ENCODE measurements around the gene ADGRL3. TPM values are rescaled to one million over a fixed set of nuclear protein-coding genes. Genes with fewer than 3 reads are reported as not detected.

ADGRL3 gene
- total and polyA plus RNA-seq, 2 donors (not counting 1 experiment from before 2014, with no cell fraction given): not detected

DNA sequence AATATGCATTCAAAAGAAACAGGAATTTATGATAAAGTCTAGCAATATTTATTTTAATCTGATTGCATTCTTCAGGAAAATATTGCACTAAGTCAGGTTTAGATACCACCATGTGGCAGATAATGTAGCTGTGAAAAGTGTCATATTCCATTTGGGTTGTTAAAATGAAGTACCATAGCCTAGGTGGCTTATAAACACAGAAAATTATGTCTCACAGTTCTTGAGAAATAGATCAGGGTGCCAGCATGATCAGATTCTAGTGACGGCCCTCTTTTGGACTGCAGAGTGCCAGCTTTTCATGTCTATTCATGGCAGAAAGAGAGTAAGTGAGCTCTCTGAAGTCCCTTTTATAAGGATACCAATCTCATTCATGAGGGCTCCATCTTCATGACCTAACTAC, 5.6 kb upstream of the ADGRL3 start:
- POLR2A ChIA-PET: no interaction called here
- Histone ChIP-seq H2AFZ (ENCODE audit: insufficient read depth, low read depth, low read length, poor library complexity, severe bottlenecking) (no peak overlapping the region), H4K20me1 (ENCODE audit: control insufficient read depth, insufficient read depth, low read length, poor library complexity, severe bottlenecking) (no peaks in the 10 kb centered on the region), H3K79me2 (ENCODE audit: control insufficient read depth, insufficient read depth, low read length) (no peaks in the 10 kb centered on the region), H3K4me3 (ENCODE audit: control extremely low read depth in 1 of 5, extremely low read depth in 1 of 5, insufficient read depth in 1 of 5, low read depth in 2 of 5, low read length in 4 of 5) (no peak overlapping the region), H3K27ac (ENCODE audit: low read length in 2 of 2) (no peak overlapping the region), H3K4me2 (replicated peaks; ENCODE audit: low read depth, low read length, poor library complexity, severe bottlenecking) (no peak overlapping the region), H3K9me3 (ENCODE audit: control extremely low read depth in 1 of 3, control insufficient read depth in 2 of 3, insufficient read depth in 1 of 3, low read length in 2 of 3) (no peaks in the 10 kb centered on the region), H3K9ac (ENCODE audit: low read length) (no peak overlapping the region), H3K27me3 (replicated peaks in 1 of 4; ENCODE audit: control extremely low read depth in 1 of 4, control insufficient read depth in 3 of 4, insufficient read depth in 4 of 4, low read length in 3 of 4) (peaks cover 0 to 3% (median 1%) of the 10 kb centered on the region in 4 experiments), H3K4me1 (ENCODE audit: control insufficient read depth in 2 of 2, insufficient read depth in 2 of 2, low read length in 2 of 2) (no peaks in the 10 kb centered on the region), H3K36me3 (replicated peaks in 1 of 2; ENCODE audit: control extremely low read depth in 1 of 2, control insufficient read depth in 1 of 2, extremely low read depth in 1 of 2, insufficient read depth in 2 of 2, low read length in 1 of 2) (no peaks in the 10 kb centered on the region)
- peaks cover 10% of the 10 kb centered on the region for H3K27me3 Mint-ChIP-seq
- no peak for TF ChIP-seq EZH2 (IDR thresholded peaks at IDR 0.05; ENCODE audit: borderline replicate concordance, insufficient read depth, low read depth, low read length, poor library complexity, severe bottlenecking)
- TF ChIP-seq, protein P1, sequence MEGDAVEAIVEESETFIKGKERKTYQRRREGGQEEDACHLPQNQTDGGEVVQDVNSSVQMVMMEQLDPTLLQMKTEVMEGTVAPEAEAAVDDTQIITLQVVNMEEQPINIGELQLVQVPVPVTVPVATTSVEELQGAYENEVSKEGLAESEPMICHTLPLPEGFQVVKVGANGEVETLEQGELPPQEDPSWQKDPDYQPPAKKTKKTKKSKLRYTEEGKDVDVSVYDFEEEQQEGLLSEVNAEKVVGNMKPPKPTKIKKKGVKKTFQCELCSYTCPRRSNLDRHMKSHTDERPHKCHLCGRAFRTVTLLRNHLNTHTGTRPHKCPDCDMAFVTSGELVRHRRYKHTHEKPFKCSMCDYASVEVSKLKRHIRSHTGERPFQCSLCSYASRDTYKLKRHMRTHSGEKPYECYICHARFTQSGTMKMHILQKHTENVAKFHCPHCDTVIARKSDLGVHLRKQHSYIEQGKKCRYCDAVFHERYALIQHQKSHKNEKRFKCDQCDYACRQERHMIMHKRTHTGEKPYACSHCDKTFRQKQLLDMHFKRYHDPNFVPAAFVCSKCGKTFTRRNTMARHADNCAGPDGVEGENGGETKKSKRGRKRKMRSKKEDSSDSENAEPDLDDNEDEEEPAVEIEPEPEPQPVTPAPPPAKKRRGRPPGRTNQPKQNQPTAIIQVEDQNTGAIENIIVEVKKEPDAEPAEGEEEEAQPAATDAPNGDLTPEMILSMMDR (IDR thresholded peaks at IDR 0.05): no peak
- CTCF ChIA-PET: no interaction called here
- H3K4me1 Mint-ChIP-seq: no peaks in the 10 kb centered on the region
- ATAC-seq (ENCODE audit: low read depth) (no peak), DNase-seq (no peak)
- H3K9me3 Mint-ChIP-seq (ENCODE audit: insufficient read depth): no peaks in the 10 kb centered on the region
- intact Hi-C loops (cut with micrococcal nuclease): no loop called here
- H3K4me3 Mint-ChIP-seq: no peak overlapping the region
- no CpG with 5 or more reads among the region's 1 CpG for WGBS (ENCODE audit: insufficient coverage)
- no peak overlapping the region for H3K27ac Mint-ChIP-seq

DNA sequence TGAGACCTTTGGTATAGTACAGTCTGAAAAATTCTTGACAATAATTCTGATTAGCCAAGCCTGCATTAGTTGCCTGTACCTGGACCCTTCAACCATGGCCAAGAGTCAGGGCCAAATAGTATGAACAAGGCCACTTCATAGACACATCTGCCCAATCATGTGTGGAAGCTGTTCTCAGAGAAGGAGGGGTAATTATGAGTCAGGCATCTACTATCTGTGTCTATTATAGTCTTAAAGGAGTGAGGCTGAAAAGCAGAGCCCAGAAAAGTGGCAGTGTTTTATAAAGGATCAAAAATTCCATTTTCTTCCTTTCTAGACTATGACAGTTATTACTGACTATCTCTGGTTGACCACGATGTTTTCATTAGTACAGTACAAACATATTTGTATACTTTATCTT, 5.0 kb upstream of the ADGRL3 start:
- Mint-ChIP-seq H3K4me3 (no peak overlapping the region), H3K27me3 (peaks cover 13% of the 10 kb centered on the region), H3K9me3 (ENCODE audit: insufficient read depth) (no peaks in the 10 kb centered on the region), H3K4me1 (peaks cover 2% of the 10 kb centered on the region), H3K27ac (no peak overlapping the region)
- peaks cover 0 to 8% (median 3%) of the 10 kb centered on the region in 4 experiments for H3K27me3 ChIP-seq (replicated peaks in 1 of 4; ENCODE audit: control extremely low read depth in 1 of 4, control insufficient read depth in 3 of 4, insufficient read depth in 4 of 4, low read length in 3 of 4)
- ChIA-PET CTCF (no interaction called here), POLR2A (no interaction called here)
- intact Hi-C loops (cut with micrococcal nuclease): no loop called here
- DNase-seq (no peak), ATAC-seq (ENCODE audit: low read depth) (no peak)
- H3K4me3 ChIP-seq (ENCODE audit: control extremely low read depth in 1 of 5, extremely low read depth in 1 of 5, insufficient read depth in 1 of 5, low read depth in 2 of 5, low read length in 4 of 5): no peak overlapping the region
- H3K9ac ChIP-seq (ENCODE audit: low read length): no peak overlapping the region
- no peak for TF ChIP-seq EZH2 (IDR thresholded peaks at IDR 0.05; ENCODE audit: borderline replicate concordance, insufficient read depth, low read depth, low read length, poor library complexity, severe bottlenecking)
- TF ChIP-seq, protein P1 (IDR thresholded peaks at IDR 0.05): no peak
- no peak overlapping the region for H3K4me2 ChIP-seq (replicated peaks; ENCODE audit: low read depth, low read length, poor library complexity, severe bottlenecking)
- no peaks in the 10 kb centered on the region for H3K79me2 ChIP-seq (ENCODE audit: control insufficient read depth, insufficient read depth, low read length)
- no peak overlapping the region for H3K27ac ChIP-seq (ENCODE audit: low read length in 2 of 2)
- H3K36me3 ChIP-seq (replicated peaks in 1 of 2; ENCODE audit: control extremely low read depth in 1 of 2, control insufficient read depth in 1 of 2, extremely low read depth in 1 of 2, insufficient read depth in 2 of 2, low read length in 1 of 2): no peaks in the 10 kb centered on the region
- WGBS (ENCODE audit: insufficient coverage): no CpG with 5 or more reads among the region's 1 CpG
- no peaks in the 10 kb centered on the region for H4K20me1 ChIP-seq (ENCODE audit: control insufficient read depth, insufficient read depth, low read length, poor library complexity, severe bottlenecking)
- H3K4me1 ChIP-seq (ENCODE audit: control insufficient read depth in 2 of 2, insufficient read depth in 2 of 2, low read length in 2 of 2): no peaks in the 10 kb centered on the region
- H3K9me3 ChIP-seq (ENCODE audit: control extremely low read depth in 1 of 3, control insufficient read depth in 2 of 3, insufficient read depth in 1 of 3, low read length in 2 of 3): peaks cover 0 to 4% (median 0%) of the 10 kb centered on the region in 3 donors
- no peak overlapping the region for H2AFZ ChIP-seq (ENCODE audit: insufficient read depth, low read depth, low read length, poor library complexity, severe bottlenecking)

Measured in B cell (primary cell).